K562 (cell line): Measurements from ENCODE around the gene EIF5A2.

ENCODE experiments used
- CTCF ChIP-seq, 3 experiments: IDR thresholded peaks in 2 of 3; conservative IDR thresholded peaks in 1 of 3; 2 replicates each; pipeline ENCODE4 v1.5.1; 2011 to 2012; ENCODE audit warnings: low read length in 3 of 3, mild to moderate bottlenecking in 3 of 3, control low read depth in 2 of 3, improper control_type of control experiment in 1 of 3, inconsistent platforms in 1 of 3, low read depth in 1 of 3, mixed read lengths in 1 of 3, moderate library complexity in 1 of 3; ENCODE audit not compliant: insufficient read depth in 2 of 3
- EHMT2 ChIP-seq: fragments of 450-650 bp; IDR thresholded peaks from 2 replicates; pipeline ENCODE4 v1.6.1; 2018; ENCODE audit warnings: antibody characterized with exemption
- FOXA1 ChIP-seq: fragments of 450-650 bp; IDR thresholded peaks from 2 replicates; pipeline ENCODE4 v1.6.1; 2016; ENCODE audit warnings: mild to moderate bottlenecking, borderline replicate concordance
- FOXK2 ChIP-seq, 2 experiments: fragments of 450-650 bp; IDR thresholded peaks in 1 of 2; conservative IDR thresholded peaks in 1 of 2; 2 replicates each; pipeline ENCODE4 v1.6.1; 2016; ENCODE audit warnings: low read depth in 2 of 2, mild to moderate bottlenecking in 1 of 2
- FOXP4 ChIP-seq: sonication (generic); formaldehyde crosslinking; IDR thresholded peaks from 2 replicates; pipeline ENCODE4 v1.8.0; 2022; ENCODE audit warnings: mild to moderate bottlenecking, missing genetic modification reagents, borderline replicate concordance
- PHF8 ChIP-seq: fragments of 200-600 bp; sonication (generic); IDR thresholded peaks from 2 replicates; pipeline ENCODE4 v1.6.1; 2012; ENCODE audit warnings: mixed run types, mild to moderate bottlenecking, inconsistent platforms, low read length, moderate library complexity, borderline replicate concordance
- POLR2AphosphoS5 ChIP-seq: IDR thresholded peaks from 2 replicates; pipeline ENCODE4 v1.6.1; 2011; ENCODE audit warnings: mild to moderate bottlenecking, low read depth, low read length, moderate library complexity; ENCODE audit not compliant: control insufficient read depth, insufficient read depth
- SLC30A9 ChIP-seq: fragments of 250-450 bp; sonication (Bioruptor Pico); IDR thresholded peaks from 2 replicates; pipeline ENCODE4 v1.8.0; 2022; ENCODE audit warnings: mild to moderate bottlenecking, moderate library complexity
- SNAPC5 ChIP-seq: fragments of 250-450 bp; sonication (Bioruptor Pico); IDR thresholded peaks from 2 replicates; pipeline ENCODE4 v1.8.0; 2021; ENCODE audit warnings: moderate library complexity, mild to moderate bottlenecking, inconsistent platforms
- ZBTB40 ChIP-seq, 2 experiments: fragments of 450-650 bp in 1 of 2; sonication (generic) in 1 of 2; formaldehyde crosslinking in 1 of 2; IDR thresholded peaks; 2 replicates each; pipeline versions ENCODE4 v1.7.1 to v1.9.0; 2016 to 2022; ENCODE audit warnings: inconsistent platforms in 1 of 2, mild to moderate bottlenecking in 1 of 2, missing genetic modification reagents in 1 of 2

- TF ChIP-seq POLR2AphosphoS5 (no peak), FOXP4 (no peak), CTCF (IDR thresholded peaks at IDR 0.05 in 2 of 3, conservative IDR thresholded peaks at IDR 0.05 in 1 of 3; ENCODE audit: insufficient read depth in 2 of 3, low read depth in 1 of 3, low read length in 3 of 3) (no peak), PHF8 (no peak), FOXA1 (no peak), EHMT2 (no peak), ZBTB40 (IDR thresholded peaks at IDR 0.05) (no peak), ZBTB40 (CRISPR knock-in tag; IDR thresholded peaks at IDR 0.05) (no peak), SNAPC5 (CRISPR knock-in tag) (no peak), FOXK2 (conservative IDR thresholded peaks at IDR 0.05 in 1 of 2, IDR thresholded peaks at IDR 0.05 in 1 of 2; ENCODE audit: low read depth in 2 of 2) (no peak), SLC30A9 (CRISPR knock-in tag) (no peak)
These were observed 33.1 kb upstream of the EIF5A2 start for GRCh38 chr3:170941551-170941950.
